GM13976 (cell line): ENCODE data around the gene CMBL.

Experiments used
- DNase-seq: peaks from one replicate; pipeline ENCODE4 v3.0.0; 2012; ENCODE audit warnings: low spot score
- CTCF ChIP-seq: IDR thresholded peaks from 2 replicates; pipeline ENCODE4 v1.5.1; 2012; ENCODE audit warnings: borderline replicate concordance, mild to moderate bottlenecking; ENCODE audit not compliant: insufficient read depth; ENCODE audit errors: extremely low read depth, missing control alignments, control extremely low read depth
- in situ Hi-C: fragments of 300-500 bp; cut with MboI; formaldehyde crosslinking; loops from one replicate; pipeline ENCODE4 v1.12.0; 2022; ENCODE audit warnings: low sequenced_read_pairs, mixed read lengths, inconsistent platforms; ENCODE audit not compliant: unreplicated experiment

The CMBL gene

GRCh38 chr5:10304932-10305331 lies 2.8 kb downstream of the CMBL start:
- in situ Hi-C loops = no loop called here
- TF ChIP-seq CTCF = no peak
- no peak for DNase-seq

GRCh38 chr5:10303699-10304170 lies 4.0 kb downstream of the CMBL start:
- in situ Hi-C loops = no loop called here
- DNase-seq = no peak
- TF ChIP-seq CTCF = no peak

GRCh38 chr5:10303201-10303600 lies 4.5 kb downstream of the CMBL start:
- DNase-seq = no peak
- in situ Hi-C loops = no loop called here
- no peak for TF ChIP-seq CTCF

GRCh38 chr5:10301842-10302610 lies 5.7 kb downstream of the CMBL start:
- TF ChIP-seq CTCF = no peak
- DNase-seq = no peak
- in situ Hi-C loops = no loop called here

- no peak for DNase-seq
- in situ Hi-C loops = no loop called here
Measured at GRCh38 chr5:10301266-10301665, 6.4 kb downstream of the CMBL start.

GRCh38 chr5:10300246-10300645 lies 7.5 kb downstream of the CMBL start:
- no peak for TF ChIP-seq CTCF
- in situ Hi-C loops = no loop called here
- no peak for DNase-seq

More at GRCh38 chr5:10301266-10301665, 6.4 kb downstream of the CMBL start:
- TF ChIP-seq CTCF = no peak
